ENCODE data around the gene DEFB126. TPM values are rescaled to one million over a fixed set of nuclear protein-coding genes. Genes with fewer than 3 reads are reported as not detected.
"Not testable (repeated sequence)": the region's sequence is repeated elsewhere in the genome, so short reads cannot be mapped to it uniquely, and the experiment has no call there.

Gene DEFB126, protein sequence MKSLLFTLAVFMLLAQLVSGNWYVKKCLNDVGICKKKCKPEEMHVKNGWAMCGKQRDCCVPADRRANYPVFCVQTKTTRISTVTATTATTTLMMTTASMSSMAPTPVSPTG
- polyA plus RNA-seq (2013, experiment 1 of 2) = not detected
- polyA plus RNA-seq (2013, experiment 2 of 2) = not detected

DNA sequence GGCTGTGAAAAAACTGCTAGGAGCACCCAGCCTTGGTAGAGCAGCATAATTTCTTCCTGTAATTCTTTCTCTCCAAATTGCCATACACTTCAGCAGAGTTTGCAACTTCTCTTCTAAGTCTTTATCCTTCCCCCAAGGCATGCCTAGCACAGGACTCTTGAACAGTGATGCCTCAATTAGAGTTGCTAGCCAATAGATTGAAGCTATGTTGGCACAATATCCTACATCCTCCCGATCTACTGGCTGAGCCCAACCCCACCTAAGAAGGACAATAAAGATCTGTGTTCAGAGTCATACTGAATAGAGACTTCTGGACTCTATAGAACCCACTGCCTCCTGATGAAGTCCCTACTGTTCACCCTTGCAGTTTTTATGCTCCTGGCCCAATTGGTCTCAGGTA is at the start of gene DEFB126:
TSS of gene DEFB126 (plus strand) at position 301 of the 400 bp plus-strand sequence. CDS start at position 340, 39 bp downstream.
- WGBS, 2 experiments (ENCODE audit: insufficient coverage in 2 of 2) = 33% methylated on average over 1 of the region's 1 CpG; no CpG with 5 or more reads in 1 of the 2 experiments
- no peaks in the 10 kb centered on the region for H3K36me3 ChIP-seq (ENCODE audit: control insufficient read depth, insufficient read depth, low read length)
- no peaks in the 10 kb centered on the region for H3K9me3 ChIP-seq (ENCODE audit: control insufficient read depth, low read length)
- no peaks in the 10 kb centered on the region for H3K4me1 ChIP-seq (ENCODE audit: control insufficient read depth, insufficient read depth, low read length, poor library complexity, severe bottlenecking)
- H3K4me3 ChIP-seq (ENCODE audit: extremely low read depth, insufficient read depth, low read length, poor library complexity, severe bottlenecking) = no peak within 1 kb of the TSS
- no peak within 1 kb of the TSS for H3K27ac ChIP-seq (ENCODE audit: low read depth, low read length, severe bottlenecking)

DNA sequence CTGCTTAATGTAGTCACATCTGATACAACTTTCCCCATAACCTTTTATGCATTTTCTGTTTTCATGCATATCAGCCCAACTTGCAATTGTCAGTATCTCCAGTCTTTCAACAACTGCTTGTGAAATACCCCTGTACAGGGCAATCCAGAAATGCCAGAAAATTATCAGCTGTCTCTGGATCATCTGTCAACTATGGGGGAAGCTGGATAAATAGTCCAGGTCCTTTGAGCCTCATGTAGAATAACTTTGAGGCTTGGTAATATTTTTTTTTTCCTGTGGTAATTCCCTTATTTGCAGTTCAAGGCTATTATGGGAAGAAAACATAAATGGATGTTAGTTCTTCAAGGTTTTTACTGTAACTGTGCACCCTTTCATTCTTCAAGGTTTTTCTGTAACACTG is 48.7 kb upstream of the DEFB126 start:
- no peak overlapping the region for H3K4me3 ChIP-seq (ENCODE audit: extremely low read depth, insufficient read depth, low read length, poor library complexity, severe bottlenecking)
- H3K9me3 ChIP-seq (ENCODE audit: control insufficient read depth, low read length) = peaks cover 12% of the 10 kb centered on the region
- no peak overlapping the region for H3K27ac ChIP-seq (ENCODE audit: low read depth, low read length, severe bottlenecking)
- no peaks in the 10 kb centered on the region for H3K36me3 ChIP-seq (ENCODE audit: control insufficient read depth, insufficient read depth, low read length)
- H3K4me1 ChIP-seq (ENCODE audit: control insufficient read depth, insufficient read depth, low read length, poor library complexity, severe bottlenecking) = no peaks in the 10 kb centered on the region

DNA sequence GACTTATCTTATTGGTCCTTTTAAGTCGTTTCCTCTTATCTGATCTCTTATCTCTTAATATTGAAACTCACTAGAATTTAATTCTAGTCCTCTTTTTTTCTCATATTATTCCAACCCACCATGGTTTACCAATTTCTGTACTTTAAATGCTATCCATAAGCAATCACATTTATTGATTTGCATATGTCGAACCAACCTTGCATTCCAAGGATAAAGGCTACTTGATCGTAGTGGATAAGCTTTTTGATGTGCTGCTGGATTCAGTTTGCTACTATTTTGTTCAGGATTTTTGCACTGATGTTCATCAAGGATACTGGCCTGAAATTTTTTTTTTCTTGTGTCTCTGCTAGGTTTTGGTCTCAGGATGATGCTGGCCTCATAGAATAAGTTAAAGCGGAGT is 47.2 kb upstream of the DEFB126 start:
- Histone ChIP-seq H3K9me3 (ENCODE audit: control insufficient read depth, low read length) (peaks cover 12% of the 10 kb centered on the region), H3K36me3 (ENCODE audit: control insufficient read depth, insufficient read depth, low read length) (no peaks in the 10 kb centered on the region), H3K27ac (ENCODE audit: low read depth, low read length, severe bottlenecking) (no peak overlapping the region), H3K4me3 (ENCODE audit: extremely low read depth, insufficient read depth, low read length, poor library complexity, severe bottlenecking) (no peak overlapping the region), H3K4me1 (ENCODE audit: control insufficient read depth, insufficient read depth, low read length, poor library complexity, severe bottlenecking) (no peaks in the 10 kb centered on the region)
- WGBS, 2 experiments (ENCODE audit: insufficient coverage in 2 of 2) = 57 to 88% methylated on average over 1 to 2 of the region's 4 CpGs

DNA sequence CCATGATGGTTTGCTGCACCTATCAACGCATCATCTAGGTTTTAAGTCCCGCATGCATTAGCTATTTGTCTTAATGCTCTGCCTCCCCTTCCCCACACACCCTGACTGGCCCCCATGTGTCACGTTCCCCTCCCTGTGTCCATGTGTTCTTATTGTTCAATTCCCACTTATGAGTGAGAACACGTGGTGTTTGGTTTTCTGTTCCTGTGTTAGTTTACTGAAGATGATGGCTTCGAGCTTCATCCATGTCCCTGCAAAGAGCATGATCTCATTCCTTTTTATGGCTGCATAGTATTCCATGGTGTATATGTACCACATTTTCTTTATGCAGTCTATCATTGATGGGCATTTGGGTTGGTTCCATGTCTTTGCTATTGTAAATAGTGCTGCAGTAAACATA is 44.7 kb upstream of the DEFB126 start:
- H3K36me3 ChIP-seq (ENCODE audit: control insufficient read depth, insufficient read depth, low read length); H3K4me3 ChIP-seq (ENCODE audit: extremely low read depth, insufficient read depth, low read length, poor library complexity, severe bottlenecking); H3K4me1 ChIP-seq (ENCODE audit: control insufficient read depth, insufficient read depth, low read length, poor library complexity, severe bottlenecking); H3K27ac ChIP-seq (ENCODE audit: low read depth, low read length, severe bottlenecking): not testable (repeated sequence)
- 75 to 95% methylated on average over 2 to 4 of the region's 5 CpGs for WGBS, 2 experiments (ENCODE audit: insufficient coverage in 2 of 2)
- H3K9me3 ChIP-seq (ENCODE audit: control insufficient read depth, low read length) = peaks cover 12% of the 10 kb centered on the region

DNA sequence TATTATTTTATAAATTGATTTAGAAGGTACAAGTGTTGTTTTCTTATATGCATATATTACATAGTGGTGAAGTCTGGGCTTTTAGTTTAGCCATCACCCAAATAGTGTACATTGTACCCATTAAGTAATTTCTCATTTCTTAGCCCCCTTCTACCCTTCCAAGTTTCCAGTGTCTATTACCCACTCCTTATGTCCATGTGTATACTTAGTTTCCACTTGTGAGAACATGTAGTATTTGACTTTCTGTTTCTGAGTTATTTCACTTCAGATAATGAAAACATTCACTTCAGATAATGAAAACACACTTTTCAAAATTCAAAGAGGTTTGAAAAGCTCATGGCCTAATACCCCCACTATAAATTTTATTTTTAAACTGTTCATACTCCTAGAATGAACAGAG is 40.4 kb upstream of the DEFB126 start:
- Histone ChIP-seq H3K36me3 (ENCODE audit: control insufficient read depth, insufficient read depth, low read length) (no peaks in the 10 kb centered on the region), H3K9me3 (ENCODE audit: control insufficient read depth, low read length) (no peaks in the 10 kb centered on the region), H3K27ac (ENCODE audit: low read depth, low read length, severe bottlenecking) (no peak overlapping the region), H3K4me1 (ENCODE audit: control insufficient read depth, insufficient read depth, low read length, poor library complexity, severe bottlenecking) (no peaks in the 10 kb centered on the region), H3K4me3 (ENCODE audit: extremely low read depth, insufficient read depth, low read length, poor library complexity, severe bottlenecking) (no peak overlapping the region)

DNA sequence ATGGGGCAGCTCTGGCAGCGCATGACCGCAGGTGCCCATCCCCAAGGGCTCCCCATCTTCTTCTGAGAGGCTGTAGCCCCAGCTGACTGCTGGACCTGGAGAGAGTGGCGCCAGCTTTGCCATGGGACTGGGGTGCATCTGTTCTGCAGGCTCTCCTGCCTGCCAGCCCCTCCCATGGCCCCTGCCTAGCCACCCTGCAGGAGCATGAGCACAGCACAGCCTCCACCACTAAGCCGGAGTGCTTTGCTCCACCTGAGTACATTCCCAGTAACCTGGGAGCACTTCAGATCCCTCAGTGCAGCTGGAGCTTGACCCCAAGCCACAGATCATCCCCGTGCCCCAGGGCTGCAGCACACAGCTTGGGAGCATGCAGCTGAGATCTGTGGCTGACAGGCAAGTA is 38.9 kb upstream of the DEFB126 start:
- 86 to 95% methylated on average over 5 of the region's 5 CpGs for WGBS, 2 experiments (ENCODE audit: insufficient coverage in 2 of 2)
- Histone ChIP-seq H3K4me3 (ENCODE audit: extremely low read depth, insufficient read depth, low read length, poor library complexity, severe bottlenecking) (no peak overlapping the region), H3K36me3 (ENCODE audit: control insufficient read depth, insufficient read depth, low read length) (no peaks in the 10 kb centered on the region), H3K27ac (ENCODE audit: low read depth, low read length, severe bottlenecking) (no peak overlapping the region), H3K9me3 (ENCODE audit: control insufficient read depth, low read length) (no peaks in the 10 kb centered on the region), H3K4me1 (ENCODE audit: control insufficient read depth, insufficient read depth, low read length, poor library complexity, severe bottlenecking) (no peaks in the 10 kb centered on the region)

DNA sequence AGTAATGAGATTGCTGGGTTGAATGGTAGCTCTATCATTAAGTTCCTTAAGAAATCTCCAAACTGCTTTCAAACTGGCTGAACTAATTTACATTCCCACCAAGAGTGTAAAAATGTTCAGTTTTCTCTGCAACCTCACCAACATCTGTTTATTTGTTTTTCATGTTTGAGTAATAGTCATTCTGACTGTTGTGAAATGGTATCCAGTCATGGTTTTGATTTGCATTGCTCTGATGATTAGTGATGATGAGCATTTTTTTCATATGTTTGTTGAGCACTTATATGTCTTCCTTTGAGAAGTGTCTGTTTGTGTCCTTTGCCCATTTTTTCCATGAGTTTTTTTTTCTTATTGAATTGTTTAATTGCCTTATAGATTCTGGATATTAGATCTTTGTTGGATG is 30.0 kb upstream of the DEFB126 start:
- Histone ChIP-seq H3K9me3 (ENCODE audit: control insufficient read depth, low read length) (peaks cover 3% of the 10 kb centered on the region), H3K4me1 (ENCODE audit: control insufficient read depth, insufficient read depth, low read length, poor library complexity, severe bottlenecking) (no peaks in the 10 kb centered on the region), H3K36me3 (ENCODE audit: control insufficient read depth, insufficient read depth, low read length) (no peaks in the 10 kb centered on the region), H3K4me3 (ENCODE audit: extremely low read depth, insufficient read depth, low read length, poor library complexity, severe bottlenecking) (no peak overlapping the region), H3K27ac (ENCODE audit: low read depth, low read length, severe bottlenecking) (no peak overlapping the region)

DNA sequence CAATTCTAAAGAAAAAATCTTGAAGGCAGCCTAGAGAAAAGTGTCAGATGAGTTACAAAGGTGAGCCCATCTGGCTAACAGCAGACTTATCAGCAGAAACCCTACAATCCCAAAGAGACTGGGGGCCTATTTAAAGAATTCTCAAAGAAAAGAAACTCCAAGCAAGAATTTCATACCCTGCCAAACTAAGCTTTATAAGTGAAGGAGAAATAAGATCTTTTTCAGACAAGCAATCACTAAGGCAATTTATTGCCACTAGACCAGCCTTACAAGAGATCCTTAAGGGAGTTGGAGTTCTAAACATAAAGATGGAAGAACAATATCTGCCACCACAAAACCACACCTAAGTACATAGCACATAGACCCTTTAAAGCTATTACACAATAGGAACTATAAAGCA is 24.9 kb upstream of the DEFB126 start:
- Histone ChIP-seq H3K9me3 (ENCODE audit: control insufficient read depth, low read length) (peaks cover 3% of the 10 kb centered on the region), H3K4me3 (ENCODE audit: extremely low read depth, insufficient read depth, low read length, poor library complexity, severe bottlenecking) (no peak overlapping the region), H3K36me3 (ENCODE audit: control insufficient read depth, insufficient read depth, low read length) (no peaks in the 10 kb centered on the region), H3K4me1 (ENCODE audit: control insufficient read depth, insufficient read depth, low read length, poor library complexity, severe bottlenecking) (no peaks in the 10 kb centered on the region), H3K27ac (ENCODE audit: low read depth, low read length, severe bottlenecking) (no peak overlapping the region)

DNA sequence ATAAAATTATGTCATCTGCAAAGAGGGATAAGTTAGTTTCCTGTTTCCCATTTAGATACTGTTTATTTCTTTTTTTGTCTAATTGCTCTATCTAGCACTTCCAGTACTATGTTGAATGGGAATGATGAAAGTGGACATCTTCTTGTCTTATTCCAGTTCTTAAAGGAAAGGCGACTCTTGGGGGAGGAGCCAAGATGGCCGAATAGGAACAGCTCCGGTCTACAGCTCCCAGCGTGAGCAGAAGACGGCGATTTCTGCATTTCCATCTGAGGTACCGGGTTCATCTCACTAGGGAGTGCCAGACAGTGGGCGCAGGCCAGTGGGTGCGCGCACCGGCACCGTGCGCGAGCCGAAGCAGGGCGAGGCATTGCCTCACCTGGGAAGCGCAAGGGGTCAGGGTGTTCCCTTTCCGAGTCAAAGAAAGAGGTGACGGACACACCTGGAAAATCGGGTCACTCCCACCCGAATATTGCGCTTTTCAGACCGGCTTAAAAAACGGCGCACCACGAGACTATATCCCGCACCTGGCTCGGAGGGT is 12.5 kb upstream of the DEFB126 start:
- not testable (repeated sequence) for H3K36me3 ChIP-seq (ENCODE audit: control insufficient read depth, insufficient read depth, low read length); H3K9me3 ChIP-seq (ENCODE audit: control insufficient read depth, low read length); H3K27ac ChIP-seq (ENCODE audit: low read depth, low read length, severe bottlenecking); H3K4me1 ChIP-seq (ENCODE audit: control insufficient read depth, insufficient read depth, low read length, poor library complexity, severe bottlenecking); H3K4me3 ChIP-seq (ENCODE audit: extremely low read depth, insufficient read depth, low read length, poor library complexity, severe bottlenecking)
- WGBS, 2 experiments (ENCODE audit: insufficient coverage in 2 of 2) = 89 to 96% methylated on average over 17 to 19 of the region's 28 CpGs

DNA sequence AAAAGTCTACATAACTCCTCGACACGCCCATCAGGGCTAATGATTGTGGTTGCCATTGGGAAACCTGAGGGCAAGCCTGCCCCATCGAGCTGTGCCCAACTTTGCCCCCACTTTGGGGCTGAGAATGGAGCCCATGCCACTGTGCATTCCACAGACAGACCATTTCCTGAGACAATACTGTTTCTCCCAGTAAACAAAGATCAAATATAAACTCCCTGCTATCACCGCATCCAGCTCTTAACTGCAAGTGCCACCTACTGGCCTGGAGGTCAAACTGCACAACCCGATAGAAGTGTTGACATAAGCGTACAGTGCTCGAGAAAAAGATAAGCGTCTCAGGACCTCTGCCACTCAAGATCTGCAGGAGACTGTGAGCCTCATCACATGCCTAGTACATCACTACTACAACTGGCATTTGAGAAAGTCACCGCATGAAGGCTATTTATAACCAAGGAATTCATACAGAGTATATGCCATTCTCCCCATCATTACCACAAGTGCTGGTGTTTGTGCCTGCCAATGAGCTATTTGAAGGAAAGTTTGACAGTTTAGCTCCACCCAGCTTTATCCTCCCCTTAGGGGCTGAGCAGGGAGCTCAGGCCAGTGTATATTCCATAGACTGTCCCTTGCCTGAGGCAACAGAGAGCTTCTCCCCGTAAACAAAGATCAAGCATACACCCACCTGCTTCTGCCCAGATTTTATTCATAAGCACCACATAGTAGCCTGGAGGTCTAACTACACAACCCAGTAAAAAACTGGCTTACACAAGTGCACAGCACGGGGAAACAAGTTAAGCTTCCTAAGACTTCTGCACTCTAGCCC is 4.5 kb upstream of the DEFB126 start:
- H3K4me1 ChIP-seq (ENCODE audit: control insufficient read depth, insufficient read depth, low read length, poor library complexity, severe bottlenecking) = no peaks in the 10 kb centered on the region
- no peaks in the 10 kb centered on the region for H3K36me3 ChIP-seq (ENCODE audit: control insufficient read depth, insufficient read depth, low read length)
- H3K4me3 ChIP-seq (ENCODE audit: extremely low read depth, insufficient read depth, low read length, poor library complexity, severe bottlenecking) = no peak overlapping the region
- no peaks in the 10 kb centered on the region for H3K9me3 ChIP-seq (ENCODE audit: control insufficient read depth, low read length)
- H3K27ac ChIP-seq (ENCODE audit: low read depth, low read length, severe bottlenecking) = no peak overlapping the region
- 89 to 96% methylated on average over 10 to 11 of the region's 11 CpGs for WGBS, 2 experiments (ENCODE audit: insufficient coverage in 2 of 2)

DNA sequence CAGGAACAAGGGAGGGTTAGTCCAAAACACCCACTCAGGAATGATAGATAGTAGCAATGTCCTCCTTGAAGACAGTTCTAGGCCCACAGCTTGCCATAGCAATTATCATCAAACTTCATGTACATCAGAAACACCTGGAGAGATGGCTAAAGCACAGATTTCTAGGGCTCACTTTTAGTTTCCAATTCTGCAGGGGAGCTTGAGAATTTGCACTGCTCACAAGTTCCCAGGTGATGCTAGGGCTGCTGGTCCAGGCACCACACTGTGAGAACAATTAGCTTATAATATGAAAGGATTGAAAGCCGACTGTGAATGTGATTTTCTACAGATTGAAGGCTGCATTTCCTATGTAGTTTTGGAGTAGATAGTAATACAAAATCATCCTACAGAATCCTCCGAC is 3.5 kb downstream of the DEFB126 start:
- no peak overlapping the region for H3K27ac ChIP-seq (ENCODE audit: low read depth, low read length, severe bottlenecking)
- no peak overlapping the region for H3K4me3 ChIP-seq (ENCODE audit: extremely low read depth, insufficient read depth, low read length, poor library complexity, severe bottlenecking)
- H3K36me3 ChIP-seq (ENCODE audit: control insufficient read depth, insufficient read depth, low read length) = no peaks in the 10 kb centered on the region
- H3K4me1 ChIP-seq (ENCODE audit: control insufficient read depth, insufficient read depth, low read length, poor library complexity, severe bottlenecking) = no peaks in the 10 kb centered on the region
- H3K9me3 ChIP-seq (ENCODE audit: control insufficient read depth, low read length) = no peaks in the 10 kb centered on the region
- WGBS, 2 experiments (ENCODE audit: insufficient coverage in 2 of 2) = no CpG with 5 or more reads among the region's 2 CpGs

Data from mesodermal cell (in vitro differentiated cells).